Pancreas (tissue), 10 donors: Measurements from ENCODE around the gene FANK1. TPM values are rescaled to one million over a fixed set of nuclear protein-coding genes. Genes with fewer than 3 reads are reported as not detected.
A peak's percentile ranks its signal among the peaks of the same experiment; 100 is the strongest.

ENCODE experiments used
- ATAC-seq, 4 donors: fragments of 200-7000 bp; cut with Tn5 transposase; one replicate each; pipeline versions ENCODE4 v1.8.0 to v1.9.1; 2020; ENCODE audit warnings: mild to moderate bottlenecking in 4 of 4, moderate library complexity in 4 of 4
- DNase-seq, 6 donors: peaks; one replicate each; pipeline ENCODE4 v3.0.0-alpha.2; 2020
- FAIRE-seq: peaks from 2 replicates; lab custom pipeline; 2012; peaks lifted over from hg19 to GRCh38; lab: Jason Lieb, UNC
- H3K27ac ChIP-seq, 4 donors: fragments of 200-600 bp; sonication (generic); 1 replicate in 3 of 4; 2 replicates in 1 of 4; pipeline versions ENCODE4 v1.5.0 to v1.8.0; 2020
- H3K27me3 ChIP-seq, 4 donors: fragments of 200-600 bp; one replicate each; pipeline ENCODE4 v1.8.0; 2021
- H3K36me3 ChIP-seq, 3 donors: fragments of 200-600 bp; sonication (generic) in 1 of 3; one replicate each; pipeline versions ENCODE4 v1.5.0 to v1.8.0; 2020 to 2021
- H3K4me1 ChIP-seq, 3 donors: fragments of 200-600 bp; one replicate each; pipeline ENCODE4 v1.8.0; 2021
- H3K4me3 ChIP-seq, 4 donors: fragments of 200-600 bp; sonication (generic) in 2 of 4; one replicate each; pipeline versions ENCODE4 v1.5.0 to v1.8.0; 2020 to 2021
- H3K9me3 ChIP-seq, 4 donors: fragments of 200-600 bp; one replicate each; pipeline ENCODE4 v1.8.0; 2021
- WGBS, 2 donors: extraction: QIAGEN DNeasy Blood & Tissue Kit; methylation state at CpG; one replicate each; pipeline ENCODE4 v1.1.7; 2013; 5-methylcytosine and 5-hydroxymethylcytosine counted together
- intact Hi-C, 3 donors: fragments of 100-400 bp; cut with DNase I; formaldehyde crosslinking; loops; one replicate each; pipeline versions ENCODE4 v1.11.1 to v1.14.2; 2022
- polyA plus RNA-seq, 2 donors: library from polyadenylated mRNA; stranded (reverse); fragments of 200-250 nt; gene quantifications; one replicate each; pipeline ENCODE4 v1.2.3, GENCODE V29; 2013
- total RNA-seq, 6 donors: library from RNA; stranded (reverse); fragmentation: NEBNext Ultra II Directional in 4 of 6; extraction: Animal tissue kit (Norgen Biotek cat#: 25700) in 4 of 6; gene quantifications; one replicate each; pipeline versions ENCODE4 v1.2.1 to v1.2.4, GENCODE V29; 2021 to 2023
- TF ChIP-seq, protein P1 (sequence below), 4 donors: fragments of 200-600 bp; sonication (generic) in 3 of 4; IDR thresholded peaks; one replicate each; pipeline versions ENCODE4 v1.5.0 to v1.8.0; 2021; ENCODE audit warnings: antibody characterized with exemption in 4 of 4
- donor health status: healthy with polysubstance abuse.
- donor health status: DM: no; HTN: no; CAD: no; lungs with moderate emphysema.
- donor health status: DM: no; HTN: no; CAD: no.
- donor health status: control.
- donor health status: control.
- donor health status: Bipolar disorder and iron deficiency.
- donor health status: DM: yes; HTN: yes; CAD: no.
- donor health status: DM: no; HTN: no; CAD: no.
- donor health status: DM: no; HTN: no; CAD: no.
- donor health status: DM: yes; HTN: yes; CAD: no.

FANK1 gene
- total and polyA plus RNA-seq, 8 donors: 1.6 to 13.2 (median 3.2) TPM

DNA sequence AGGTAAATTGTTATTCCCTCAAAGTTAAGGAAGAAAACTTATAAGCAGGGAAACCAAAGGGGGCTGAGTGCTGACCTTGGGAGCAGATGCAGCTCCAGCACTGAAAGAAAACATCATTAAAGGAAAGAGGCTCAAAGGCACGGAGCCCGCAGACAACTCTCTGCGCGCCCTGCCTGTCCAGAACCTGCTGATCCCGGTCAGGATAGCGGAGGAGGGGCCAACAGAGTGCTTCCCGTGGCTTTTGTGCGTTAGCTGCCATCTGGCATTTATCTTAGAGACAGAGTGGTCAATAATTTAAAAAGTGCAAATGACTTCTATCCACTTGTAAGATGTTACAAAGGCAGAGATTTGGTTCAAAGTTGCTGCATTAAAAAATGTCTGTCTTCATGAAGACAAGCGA lies 162.1 kb downstream of the FANK1 start:
- intact Hi-C loops: no loop called here
- 15 to 24% methylated on average over 9 of the region's 9 CpGs for WGBS, 2 donors
- Histone ChIP-seq H3K27me3 (no peaks in the 10 kb centered on the region), H3K27ac (no peak overlapping the region), H3K9me3 (no peaks in the 10 kb centered on the region), H3K4me3 (no peak overlapping the region), H3K36me3 (no peaks in the 10 kb centered on the region), H3K4me1 (peaks cover 0 to 6% (median 0%) of the 10 kb centered on the region in 3 donors)
- ATAC-seq (peak in 2 of 4 donors; percentile 9 to 37), DNase-seq (no peak), FAIRE-seq (no peak)
- TF ChIP-seq, protein P1, sequence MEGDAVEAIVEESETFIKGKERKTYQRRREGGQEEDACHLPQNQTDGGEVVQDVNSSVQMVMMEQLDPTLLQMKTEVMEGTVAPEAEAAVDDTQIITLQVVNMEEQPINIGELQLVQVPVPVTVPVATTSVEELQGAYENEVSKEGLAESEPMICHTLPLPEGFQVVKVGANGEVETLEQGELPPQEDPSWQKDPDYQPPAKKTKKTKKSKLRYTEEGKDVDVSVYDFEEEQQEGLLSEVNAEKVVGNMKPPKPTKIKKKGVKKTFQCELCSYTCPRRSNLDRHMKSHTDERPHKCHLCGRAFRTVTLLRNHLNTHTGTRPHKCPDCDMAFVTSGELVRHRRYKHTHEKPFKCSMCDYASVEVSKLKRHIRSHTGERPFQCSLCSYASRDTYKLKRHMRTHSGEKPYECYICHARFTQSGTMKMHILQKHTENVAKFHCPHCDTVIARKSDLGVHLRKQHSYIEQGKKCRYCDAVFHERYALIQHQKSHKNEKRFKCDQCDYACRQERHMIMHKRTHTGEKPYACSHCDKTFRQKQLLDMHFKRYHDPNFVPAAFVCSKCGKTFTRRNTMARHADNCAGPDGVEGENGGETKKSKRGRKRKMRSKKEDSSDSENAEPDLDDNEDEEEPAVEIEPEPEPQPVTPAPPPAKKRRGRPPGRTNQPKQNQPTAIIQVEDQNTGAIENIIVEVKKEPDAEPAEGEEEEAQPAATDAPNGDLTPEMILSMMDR (IDR thresholded peaks at IDR 0.05): no peak

Other genes with a start within 250 kb of the FANK1 start
- not detected for gene TEX36, start 213.4 kb upstream of the FANK1 start, total RNA-seq
- gene TEX36, start 213.4 kb upstream of the FANK1 start, polyA plus RNA-seq: not detected
- gene EDRF1, start 176.9 kb upstream of the FANK1 start, total RNA-seq: 10 to 100 TPM; 10.1 to 19.9 (median 16.1) TPM
- gene EDRF1, start 176.9 kb upstream of the FANK1 start, polyA plus RNA-seq: 10 to 100 TPM; 24.2 to 25.3 TPM
- gene MMP21, start 120.7 kb upstream of the FANK1 start, total RNA-seq: under 1 TPM in 5 of 6 donors, not detected in 1; 0.12 to 0.22 (median 0.14) TPM
- under 1 TPM; 0.19 to 0.35 TPM for gene MMP21, start 120.7 kb upstream of the FANK1 start, polyA plus RNA-seq
- 10 to 100 TPM; 12.8 to 20.1 (median 18.1) TPM for gene UROS, start 73.3 kb upstream of the FANK1 start, total RNA-seq
- gene UROS, start 73.3 kb upstream of the FANK1 start, polyA plus RNA-seq: 10 to 100 TPM; 30.4 to 34.4 TPM
- gene BCCIP, start 73.0 kb upstream of the FANK1 start, total RNA-seq: 10 to 100 TPM; 18.6 to 31.2 (median 25.3) TPM
- 10 to 100 TPM; 30.0 to 40.8 TPM for gene BCCIP, start 73.0 kb upstream of the FANK1 start, polyA plus RNA-seq
- gene DHX32, start 15.3 kb upstream of the FANK1 start, total RNA-seq: 10 to 100 TPM; 17.2 to 33.1 (median 24.9) TPM
- 10 to 100 TPM; 16.9 to 18.6 TPM for gene DHX32, start 15.3 kb upstream of the FANK1 start, polyA plus RNA-seq